ENCODE results near the gene MOB3A.

DNA sequence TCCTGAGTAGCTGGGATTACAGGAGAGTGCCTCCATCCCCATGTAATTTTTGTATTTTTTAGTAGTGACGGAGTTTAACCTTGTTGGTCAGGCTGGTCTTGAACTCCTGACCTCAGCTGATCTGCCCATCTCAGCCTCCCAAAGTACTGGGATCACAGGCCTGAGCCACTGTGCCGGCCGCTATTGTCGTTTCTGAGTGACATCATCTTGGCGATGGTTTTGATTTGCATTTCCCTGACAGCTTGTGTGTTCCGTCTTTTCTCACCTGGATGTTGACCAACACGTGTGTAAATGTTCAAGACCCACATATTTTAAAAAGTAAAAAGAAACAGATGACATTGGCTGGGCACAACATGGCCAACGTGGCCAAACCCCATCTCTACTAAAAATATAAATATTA, 32.3 kb downstream of the MOB3A start:
- TF ChIP-seq, protein P1, sequence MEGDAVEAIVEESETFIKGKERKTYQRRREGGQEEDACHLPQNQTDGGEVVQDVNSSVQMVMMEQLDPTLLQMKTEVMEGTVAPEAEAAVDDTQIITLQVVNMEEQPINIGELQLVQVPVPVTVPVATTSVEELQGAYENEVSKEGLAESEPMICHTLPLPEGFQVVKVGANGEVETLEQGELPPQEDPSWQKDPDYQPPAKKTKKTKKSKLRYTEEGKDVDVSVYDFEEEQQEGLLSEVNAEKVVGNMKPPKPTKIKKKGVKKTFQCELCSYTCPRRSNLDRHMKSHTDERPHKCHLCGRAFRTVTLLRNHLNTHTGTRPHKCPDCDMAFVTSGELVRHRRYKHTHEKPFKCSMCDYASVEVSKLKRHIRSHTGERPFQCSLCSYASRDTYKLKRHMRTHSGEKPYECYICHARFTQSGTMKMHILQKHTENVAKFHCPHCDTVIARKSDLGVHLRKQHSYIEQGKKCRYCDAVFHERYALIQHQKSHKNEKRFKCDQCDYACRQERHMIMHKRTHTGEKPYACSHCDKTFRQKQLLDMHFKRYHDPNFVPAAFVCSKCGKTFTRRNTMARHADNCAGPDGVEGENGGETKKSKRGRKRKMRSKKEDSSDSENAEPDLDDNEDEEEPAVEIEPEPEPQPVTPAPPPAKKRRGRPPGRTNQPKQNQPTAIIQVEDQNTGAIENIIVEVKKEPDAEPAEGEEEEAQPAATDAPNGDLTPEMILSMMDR (IDR thresholded peaks at IDR 0.05; ENCODE audit: borderline replicate concordance, extremely low read depth, low read length, poor library complexity, severe bottlenecking): no peak
- TF ChIP-seq EZH2 (IDR thresholded peaks at IDR 0.05; ENCODE audit: borderline replicate concordance, low read depth, low read length, severe bottlenecking): no peak

Data from DND-41 (cell line).